OCI-LY3 (cell line): Measurements from ENCODE around the gene WDR86.

Source experiments
- H2AFZ ChIP-seq: fragments of 200-600, 300-600 bp; shearing (Covaris generic); 2 replicates; pipeline ENCODE4 v1.6.0; 2014; ENCODE audit warnings: antibody characterized with exemption, low read depth, low read length
- H3K27ac ChIP-seq: fragments of 200-600, 300-600 bp; sonication (generic); 2 replicates; pipeline ENCODE4 v1.5.1; 2014; ENCODE audit warnings: mild to moderate bottlenecking, low read length, moderate library complexity, mixed read lengths
- H3K27me3 ChIP-seq: fragments of 200-600, 300-600 bp; sonication (generic); 2 replicates; pipeline ENCODE4 v1.6.1; 2014; ENCODE audit warnings: low read depth, low read length, mixed read lengths
- H3K36me3 ChIP-seq: fragments of 200-600, 300-600 bp; sonication (generic); replicated peaks from 2 replicates; pipeline ENCODE3; 2014; ENCODE audit warnings: low read depth, low read length, mixed read lengths
- H3K4me1 ChIP-seq: fragments of 300-600, 200-600 bp; sonication (generic); 2 replicates; pipeline ENCODE4 v1.6.1; 2014; ENCODE audit warnings: low read length, mixed read lengths
- H3K4me2 ChIP-seq: fragments of 200-600, 300-600 bp; sonication (generic); 2 replicates; pipeline ENCODE4 v1.6.1; 2014; ENCODE audit warnings: low read length, mixed read lengths
- H3K4me3 ChIP-seq: fragments of 300-600, 200-600 bp; sonication (generic); 2 replicates; pipeline ENCODE4 v1.5.1; 2014; ENCODE audit warnings: antibody characterized with exemption, mild to moderate bottlenecking, low read length, moderate library complexity
- H3K79me2 ChIP-seq: fragments of 300-600, 200-600 bp; shearing (Covaris generic); 2 replicates; pipeline ENCODE4 v1.6.1; 2014; ENCODE audit warnings: mild to moderate bottlenecking, low read length, mixed read lengths
- H3K9ac ChIP-seq: fragments of 300-600, 200-600 bp; shearing (Covaris generic); 2 replicates; pipeline ENCODE4 v1.6.0; 2014; ENCODE audit warnings: mild to moderate bottlenecking, low read length, moderate library complexity
- H3K9me3 ChIP-seq: fragments of 200-600, 300-600 bp; shearing (Covaris generic); 2 replicates; pipeline ENCODE4 v1.6.1; 2014; ENCODE audit warnings: low read length, mixed read lengths; ENCODE audit not compliant: insufficient read depth
- H4K20me1 ChIP-seq: fragments of 200-600, 300-600 bp; sonication (generic); 2 replicates; pipeline ENCODE4 v1.6.1; 2016; ENCODE audit warnings: low read length, mixed read lengths; ENCODE audit not compliant: insufficient read depth
- EZH2phosphoT487 ChIP-seq: fragments of 200-600 bp; shearing (Covaris generic); IDR thresholded peaks from 2 replicates; pipeline ENCODE4 v1.6.1; 2018; ENCODE audit warnings: antibody characterized with exemption, mixed run types, low read depth
- TF ChIP-seq, protein P1 (sequence below): fragments of 200-600, 300-600 bp; sonication (generic); IDR thresholded peaks from 2 replicates; pipeline ENCODE4 v1.5.1; 2014; ENCODE audit warnings: antibody characterized with exemption, low read length, low read depth

WDR86 gene

DNA sequence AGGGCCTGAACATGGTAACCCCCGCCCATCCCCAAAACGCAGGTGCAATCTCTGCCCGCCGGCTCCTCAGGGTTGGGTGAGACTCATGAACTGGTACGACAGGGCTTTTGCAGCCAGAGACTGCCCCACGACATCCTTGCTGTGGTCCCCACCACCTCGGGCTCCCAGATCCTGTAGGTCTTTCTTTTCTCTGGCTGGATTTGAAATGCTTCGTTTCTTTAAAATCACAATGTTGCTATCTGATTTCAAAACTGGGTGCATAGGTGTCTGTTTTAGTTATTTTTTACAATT, 21.9 kb downstream of the WDR86 start:
- Histone ChIP-seq H4K20me1 (no peaks in the 10 kb centered on the region), H2AFZ (no peak overlapping the region), H3K9me3 (no peaks in the 10 kb centered on the region), H3K4me1 (no peaks in the 10 kb centered on the region), H3K27me3 (peaks cover 36% of the 10 kb centered on the region), H3K27ac (no peak overlapping the region), H3K36me3 (no peaks in the 10 kb centered on the region), H3K4me3 (no peak overlapping the region), H3K4me2 (no peak overlapping the region), H3K79me2 (no peaks in the 10 kb centered on the region), H3K9ac (no peak overlapping the region)
- TF ChIP-seq, protein P1, sequence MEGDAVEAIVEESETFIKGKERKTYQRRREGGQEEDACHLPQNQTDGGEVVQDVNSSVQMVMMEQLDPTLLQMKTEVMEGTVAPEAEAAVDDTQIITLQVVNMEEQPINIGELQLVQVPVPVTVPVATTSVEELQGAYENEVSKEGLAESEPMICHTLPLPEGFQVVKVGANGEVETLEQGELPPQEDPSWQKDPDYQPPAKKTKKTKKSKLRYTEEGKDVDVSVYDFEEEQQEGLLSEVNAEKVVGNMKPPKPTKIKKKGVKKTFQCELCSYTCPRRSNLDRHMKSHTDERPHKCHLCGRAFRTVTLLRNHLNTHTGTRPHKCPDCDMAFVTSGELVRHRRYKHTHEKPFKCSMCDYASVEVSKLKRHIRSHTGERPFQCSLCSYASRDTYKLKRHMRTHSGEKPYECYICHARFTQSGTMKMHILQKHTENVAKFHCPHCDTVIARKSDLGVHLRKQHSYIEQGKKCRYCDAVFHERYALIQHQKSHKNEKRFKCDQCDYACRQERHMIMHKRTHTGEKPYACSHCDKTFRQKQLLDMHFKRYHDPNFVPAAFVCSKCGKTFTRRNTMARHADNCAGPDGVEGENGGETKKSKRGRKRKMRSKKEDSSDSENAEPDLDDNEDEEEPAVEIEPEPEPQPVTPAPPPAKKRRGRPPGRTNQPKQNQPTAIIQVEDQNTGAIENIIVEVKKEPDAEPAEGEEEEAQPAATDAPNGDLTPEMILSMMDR, result no peak
- TF ChIP-seq EZH2phosphoT487, result no peak

DNA sequence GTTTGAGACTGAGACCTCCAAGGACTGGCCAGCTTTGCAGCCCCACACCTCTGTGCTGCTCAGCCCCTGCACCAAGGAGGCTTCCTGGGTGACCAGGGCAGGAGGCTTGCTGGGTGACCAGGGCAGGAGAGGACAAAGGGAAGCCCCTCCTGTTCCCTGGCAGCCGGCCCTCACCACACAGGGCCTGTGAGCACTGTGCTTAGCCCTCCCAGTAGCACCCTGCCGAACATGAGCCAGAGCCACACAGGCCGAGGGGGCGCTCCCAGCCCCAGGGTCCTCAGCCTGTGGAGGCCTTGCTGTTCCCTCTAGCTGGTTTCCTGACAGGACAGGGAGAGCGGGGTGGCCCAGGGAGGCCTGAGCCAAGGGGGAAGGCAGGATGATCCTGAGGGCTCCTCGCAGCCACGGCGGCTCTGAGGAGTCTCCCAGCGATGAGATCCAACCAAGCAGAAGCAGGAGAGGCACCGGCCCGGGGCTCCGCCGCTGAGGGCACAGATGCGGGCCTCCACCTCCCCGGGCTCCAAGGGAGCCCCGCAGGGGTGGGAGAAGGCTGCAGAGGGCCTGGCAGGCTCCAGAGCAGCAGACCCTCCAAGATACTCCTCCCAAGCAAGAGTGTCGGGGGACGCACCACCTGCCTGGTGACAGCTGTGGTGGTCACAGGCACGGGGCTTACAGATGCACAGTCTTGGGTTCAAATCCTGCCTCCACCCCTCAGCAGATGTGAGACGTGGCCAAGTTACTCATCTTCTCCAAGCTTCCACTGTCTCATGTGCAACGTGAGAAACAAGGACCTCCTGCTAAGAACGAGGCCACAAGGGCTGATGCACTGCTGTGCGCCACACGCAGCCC, 22.5 kb downstream of the WDR86 start:
- Histone ChIP-seq H3K36me3 (no peaks in the 10 kb centered on the region), H3K79me2 (no peaks in the 10 kb centered on the region), H2AFZ (no peak overlapping the region), H3K4me1 (no peaks in the 10 kb centered on the region), H3K4me2 (no peak overlapping the region), H3K9ac (no peak overlapping the region), H3K27me3 (peaks cover 39% of the 10 kb centered on the region), H3K4me3 (no peak overlapping the region), H3K27ac (no peak overlapping the region), H4K20me1 (no peaks in the 10 kb centered on the region), H3K9me3 (no peaks in the 10 kb centered on the region)
- TF ChIP-seq, protein P1, result no peak

- Histone ChIP-seq H3K79me2 (no peaks in the 10 kb centered on the region), H3K9ac (no peak overlapping the region)
Measured at GRCh38 chr7:151386301-151387160, 23.3 kb downstream of the WDR86 start.

More at GRCh38 chr7:151386301-151387160, 23.3 kb downstream of the WDR86 start:
- Histone ChIP-seq H3K4me3 (no peak overlapping the region), H3K36me3 (no peaks in the 10 kb centered on the region), H3K27me3 (peaks cover 46% of the 10 kb centered on the region), H2AFZ (no peak overlapping the region), H3K9me3 (no peaks in the 10 kb centered on the region), H3K27ac (no peak overlapping the region), H3K4me2 (no peak overlapping the region), H3K4me1 (peaks cover under 1% of the 10 kb centered on the region; the same call in 1 of the 2 replicates), H4K20me1 (no peaks in the 10 kb centered on the region)
- TF ChIP-seq EZH2phosphoT487, result no peak
- TF ChIP-seq, protein P1, result no peak
